OCI-LY7 (cell line): Measurements from ENCODE around the gene HERC2. TPM values are rescaled to one million over a fixed set of nuclear protein-coding genes. Genes with fewer than 3 reads are reported as not detected.
A peak's percentile ranks its signal among the peaks of the same experiment; 100 is the strongest.

Source experiments
- BruUV-seq: library from RNA; stranded (reverse); fragments of 400-500 nt; replicated peaks from 2 replicates; lab custom pipeline; 2021; lab: Mats Ljungman, UMichigan
- CTCF ChIA-PET: fragments of 300-600 bp; sonication (Branson Sonifier 250); formaldehyde crosslinking; loops from one replicate; lab custom pipeline; 2022; ENCODE audit warnings: antibody characterized with exemption; ENCODE audit not compliant: unreplicated experiment; lab: Charles Lee
- POLR2A ChIA-PET: fragments of 300-600 bp; sonication (Branson Sonifier 250); formaldehyde crosslinking; loops from one replicate; lab custom pipeline; 2022; ENCODE audit warnings: antibody characterized with exemption; lab: Charles Lee
- DNase-seq: peaks from one replicate; pipeline ENCODE4 v3.0.0-alpha.2; 2015; ENCODE audit warnings: low spot score
- H2AFZ ChIP-seq: fragments of 200-600 bp; sonication (generic), shearing (Covaris generic); 2 replicates; pipeline ENCODE4 v1.6.1; 2014; ENCODE audit warnings: mild to moderate bottlenecking, antibody characterized with exemption, low read length, moderate library complexity
- H3K27ac ChIP-seq: fragments of 200-600 bp; sonication (generic); 2 replicates; pipeline ENCODE4 v1.5.1; 2014; ENCODE audit warnings: mixed run types, low read depth, mild to moderate bottlenecking, moderate library complexity, low read length, inconsistent platforms; ENCODE audit not compliant: poor library complexity, severe bottlenecking
- H3K36me3 ChIP-seq: fragments of 200-600 bp; sonication (generic); 2 replicates; pipeline ENCODE4 v1.6.1; 2014; ENCODE audit warnings: mild to moderate bottlenecking, antibody characterized with exemption, low read length, moderate library complexity, mixed read lengths; ENCODE audit not compliant: insufficient read depth
- H3K4me1 ChIP-seq: fragments of 200-600 bp; sonication (generic); 2 replicates; pipeline ENCODE4 v1.5.1; 2014; ENCODE audit warnings: mild to moderate bottlenecking, low read length; ENCODE audit not compliant: insufficient read depth, poor library complexity, severe bottlenecking
- H3K4me2 ChIP-seq: fragments of 200-600 bp; sonication (generic); 2 replicates; pipeline ENCODE4 v1.6.1; 2014; ENCODE audit warnings: mild to moderate bottlenecking, low read length
- H3K4me3 ChIP-seq: fragments of 200-600 bp; sonication (generic); 2 replicates; pipeline ENCODE4 v1.5.1; 2014; ENCODE audit warnings: mild to moderate bottlenecking, low read depth, low read length; ENCODE audit not compliant: poor library complexity, severe bottlenecking
- H3K79me2 ChIP-seq: fragments of 200-600 bp; sonication (generic); 2 replicates; pipeline ENCODE4 v1.6.1; 2016; ENCODE audit warnings: low read depth, mild to moderate bottlenecking, low read length, moderate library complexity, mixed read lengths; ENCODE audit not compliant: insufficient read depth
- H3K9me2 ChIP-seq: fragments of 200-600 bp; sonication (generic); 2 replicates; pipeline ENCODE4 v1.6.1; 2016; ENCODE audit warnings: mild to moderate bottlenecking, low read length, mixed read lengths; ENCODE audit not compliant: insufficient read depth
- H3K9me3 ChIP-seq: fragments of 200-600 bp; sonication (generic); 2 replicates; pipeline ENCODE4 v1.6.1; 2014; ENCODE audit warnings: mild to moderate bottlenecking, mixed run types, low read length, mixed read lengths
- H4K20me1 ChIP-seq: fragments of 200-600 bp; sonication (generic); 2 replicates; pipeline ENCODE4 v1.6.1; 2014; ENCODE audit warnings: mild to moderate bottlenecking, antibody characterized with exemption, low read length, moderate library complexity, mixed read lengths; ENCODE audit not compliant: insufficient read depth
- CTCF ChIP-seq: fragments of 200-600 bp; sonication (generic); conservative IDR thresholded peaks from 2 replicates; pipeline ENCODE4 v1.5.1; 2014; ENCODE audit warnings: mild to moderate bottlenecking, antibody characterized with exemption, low read length, moderate library complexity, mixed read lengths
- EZH2phosphoT487 ChIP-seq: fragments of 200-600 bp; sonication (generic); IDR thresholded peaks from 2 replicates; pipeline ENCODE4 v1.6.1; 2018; ENCODE audit warnings: low read depth, borderline replicate concordance, mild to moderate bottlenecking, mixed run types, antibody characterized with exemption, low read length, moderate library complexity, mixed read lengths
- intact Hi-C: fragments of 100-400 bp; cut with micrococcal nuclease; formaldehyde crosslinking; loops from one replicate; pipeline ENCODE4 v1.10.0; 2022; ENCODE audit not compliant: unreplicated experiment
- total RNA-seq, 2 experiments: library from RNA; depleted of rRNA in 1 of 2; stranded (reverse); fragments of >200 nt in 1 of 2; shearing (Covaris generic) in 1 of 2; gene quantifications; 2 replicates each; pipeline ENCODE4 v1.2.3, GENCODE V29; 2014 to 2022

Gene HERC2
- total RNA-seq, 2 experiments from 2014 or later, result 55.5 to 94.0 TPM

DNA sequence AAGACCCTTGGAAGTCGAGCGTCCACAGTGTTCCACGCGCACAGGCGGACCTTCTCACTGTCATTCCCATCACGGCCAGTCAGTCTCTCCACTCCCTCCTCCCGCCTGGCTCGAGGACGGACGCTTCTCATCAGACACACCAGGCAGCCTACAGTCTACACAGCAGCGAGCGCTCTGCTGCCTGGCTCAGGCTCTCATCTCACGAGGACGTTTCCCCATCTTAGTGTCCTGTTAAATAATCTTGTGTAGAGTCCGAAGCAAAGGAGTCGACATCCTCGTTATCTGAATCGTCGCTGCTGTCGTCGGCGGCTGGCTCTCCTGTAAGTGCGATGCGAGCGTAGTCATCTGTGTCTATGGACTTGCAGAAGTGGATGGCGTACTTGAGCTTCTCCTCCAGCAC is 210.4 kb downstream of the HERC2 start:
- Histone ChIP-seq H3K79me2 (no peaks in the 10 kb centered on the region), H3K4me2 (no peak overlapping the region), H4K20me1 (no peaks in the 10 kb centered on the region), H3K4me3 (no peak overlapping the region), H2AFZ (no peak overlapping the region), H3K36me3 (peaks cover 50% of the 10 kb centered on the region), H3K4me1 (no peaks in the 10 kb centered on the region), H3K9me3 (no peaks in the 10 kb centered on the region), H3K27ac (no peak overlapping the region), H3K9me2 (no peaks in the 10 kb centered on the region)
- ChIA-PET POLR2A (no interaction called here), CTCF (no interaction called here)
- no peak for TF ChIP-seq CTCF
- TF ChIP-seq EZH2phosphoT487, result no peak
- TSS peak; percentile 92 for BruUV-seq
- intact Hi-C loops, result no loop called here
- DNase-seq, result no peak

DNA sequence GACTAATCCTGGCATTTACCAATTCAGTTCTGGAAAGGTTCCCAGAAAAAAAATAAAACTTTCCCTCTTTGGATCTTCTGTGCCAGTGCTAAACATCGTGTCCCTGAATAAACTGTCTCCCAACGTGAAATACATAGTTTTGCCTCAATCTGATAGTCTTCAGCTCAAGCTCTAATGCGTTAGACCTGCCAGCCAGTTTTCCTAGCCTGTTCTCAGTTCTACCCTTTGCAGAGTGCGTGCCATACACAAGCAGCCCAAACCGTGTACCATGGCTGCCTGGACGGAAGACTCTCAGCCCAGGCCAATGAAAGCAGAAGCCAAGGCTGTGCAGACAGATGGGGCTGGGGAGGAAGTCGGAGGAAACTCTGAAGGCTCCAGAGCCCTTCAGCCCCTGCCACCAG is 211.5 kb downstream of the HERC2 start:
- Histone ChIP-seq H3K9me3 (no peaks in the 10 kb centered on the region), H4K20me1 (no peaks in the 10 kb centered on the region), H3K4me2 (no peak overlapping the region), H3K9me2 (no peaks in the 10 kb centered on the region), H2AFZ (no peak overlapping the region), H3K79me2 (no peaks in the 10 kb centered on the region), H3K4me1 (no peaks in the 10 kb centered on the region), H3K4me3 (no peak overlapping the region), H3K27ac (no peak overlapping the region), H3K36me3 (peaks cover 44% of the 10 kb centered on the region)
- BruUV-seq, result no TSS peak
- no peak for TF ChIP-seq EZH2phosphoT487
- no peak for TF ChIP-seq CTCF
- ChIA-PET CTCF (no interaction called here), POLR2A (no interaction called here)
- DNase-seq, result no peak
- intact Hi-C loops, result no loop called here

DNA sequence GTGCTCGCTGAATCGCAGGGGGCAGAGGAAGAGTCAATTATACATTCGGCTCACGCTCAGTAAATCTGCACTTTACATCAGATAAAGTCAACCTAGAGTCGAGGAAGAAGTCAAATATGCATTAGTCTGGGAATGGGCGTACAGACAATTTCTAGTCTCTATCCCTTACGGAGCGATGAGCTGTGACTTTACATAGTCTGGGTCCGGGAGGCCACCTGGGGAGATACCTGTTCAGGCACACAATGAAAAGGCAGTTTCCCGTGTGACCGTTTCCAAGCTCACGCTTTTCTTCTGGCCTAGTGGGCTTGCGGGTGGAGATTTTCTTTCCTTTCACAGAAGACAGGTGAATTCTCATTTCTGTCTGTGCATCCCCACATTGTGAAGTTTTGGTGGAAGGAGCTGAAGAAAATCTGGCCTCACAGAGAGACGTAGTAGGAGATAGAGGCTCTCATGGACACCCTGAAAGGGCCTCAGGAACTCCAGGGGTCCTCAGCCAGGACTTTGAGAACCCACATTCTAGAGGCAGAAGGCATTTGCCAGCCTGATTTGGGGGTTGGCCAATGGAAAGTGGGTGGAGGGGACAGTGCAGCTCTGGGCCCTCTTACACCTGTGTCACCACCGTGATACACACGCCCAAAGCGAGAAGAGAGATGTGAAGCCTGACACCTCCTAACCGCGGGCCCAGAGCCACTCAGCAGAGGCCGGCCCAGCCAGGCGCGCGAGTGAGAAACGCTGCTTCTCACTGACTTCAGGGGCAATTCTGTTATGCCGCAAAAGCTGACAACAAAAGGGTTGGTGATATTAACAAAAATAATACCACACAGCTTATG is 212.1 kb downstream of the HERC2 start:
- no peaks in the 10 kb centered on the region for H3K9me3 ChIP-seq
- BruUV-seq, result no TSS peak
- no peaks in the 10 kb centered on the region for H3K9me2 ChIP-seq
- H3K79me2 ChIP-seq, result no peaks in the 10 kb centered on the region
- H2AFZ ChIP-seq, result no peak overlapping the region
- ChIA-PET CTCF (no interaction called here), POLR2A (no interaction called here)
- no peak for DNase-seq
- peaks cover 42% of the 10 kb centered on the region for H3K36me3 ChIP-seq
- intact Hi-C loops, result no loop called here
- no peak for TF ChIP-seq CTCF
- TF ChIP-seq EZH2phosphoT487, result no peak
- H3K4me3 ChIP-seq, result no peak overlapping the region
- no peaks in the 10 kb centered on the region for H4K20me1 ChIP-seq
- no peak overlapping the region for H3K27ac ChIP-seq
- no peak overlapping the region for H3K4me2 ChIP-seq
- no peaks in the 10 kb centered on the region for H3K4me1 ChIP-seq
